HG03025 (cell line): ENCODE results near the gene ZNF30.
"Not testable (repeated sequence)": the region's sequence is repeated elsewhere in the genome, so short reads cannot be mapped to it uniquely, and the experiment has no call there.

ENCODE experiments used
- ATAC-seq: cut with Tn5 transposase; IDR thresholded peaks from one replicate; pipeline ENCODE4 v1.9.1; 2021; ENCODE audit warnings: mild to moderate bottlenecking, moderate library complexity; ENCODE audit not compliant: unreplicated experiment, low FRiP score

ZNF30 gene

GRCh38 chr19:34959021-34959420 is 32.3 kb downstream of the ZNF30 start:
- ATAC-seq = no peak

- ATAC-seq = no peak
These were observed 33.6 kb downstream of the ZNF30 start for GRCh38 chr19:34960103-34960805.

- no peak for ATAC-seq
These were observed 34.4 kb downstream of the ZNF30 start for GRCh38 chr19:34960940-34961679.

- no peak for ATAC-seq
These were observed 35.3 kb downstream of the ZNF30 start for GRCh38 chr19:34961775-34962686.

GRCh38 chr19:34962687-34963572 is 36.2 kb downstream of the ZNF30 start:
- no peak for ATAC-seq

GRCh38 chr19:34963573-34964406 is 37.1 kb downstream of the ZNF30 start, which contains the start of gene ZNF792:
Gene ZNF792, minus strand, starts transcription at chr19:34964229. Its CDS starts 567 bp downstream, at chr19:34963662.
- no peak for ATAC-seq

- ATAC-seq = no peak
These were observed 37.9 kb downstream of the ZNF30 start for GRCh38 chr19:34964598-34964997.

- not testable (repeated sequence) for ATAC-seq
These were observed 38.8 kb downstream of the ZNF30 start for GRCh38 chr19:34965505-34965904.

GRCh38 chr19:34967551-34967950 is 40.8 kb downstream of the ZNF30 start:
- no peak for ATAC-seq

GRCh38 chr19:34969721-34970120 is 43.0 kb downstream of the ZNF30 start:
- no peak for ATAC-seq

GRCh38 chr19:34970185-34970780 is 43.6 kb downstream of the ZNF30 start:
- ATAC-seq = not testable (repeated sequence)

- ATAC-seq = no peak
These were observed 45.5 kb downstream of the ZNF30 start for GRCh38 chr19:34972163-34972705.

- no peak for ATAC-seq
These were observed 47.9 kb downstream of the ZNF30 start for GRCh38 chr19:34974646-34975045.

GRCh38 chr19:34975056-34975455 is 48.4 kb downstream of the ZNF30 start:
- no peak for ATAC-seq

GRCh38 chr19:34976611-34977010 is 49.9 kb downstream of the ZNF30 start:
- no peak for ATAC-seq

GRCh38 chr19:34979819-34980640 is 53.3 kb downstream of the ZNF30 start:
- no peak for ATAC-seq

GRCh38 chr19:34982275-34982674 is 55.6 kb downstream of the ZNF30 start:
- ATAC-seq = no peak
